ENCODE results near the gene MRPL54.

Gene MRPL54

GRCh38 chr19:3780786-3781304 is 18.4 kb downstream of the MRPL54 start:
- TF ChIP-seq CTCF (IDR thresholded peaks at IDR 0.05; ENCODE audit: insufficient read depth, low read depth, low read length, missing control alignments): no peak
- no peak overlapping the region for H3K4me3 ChIP-seq (ENCODE audit: low read depth, low read length)
- DNase-seq (ENCODE audit: low read depth): peak; percentile 17

GRCh38 chr19:3781603-3782002 is 19.1 kb downstream of the MRPL54 start:
- TF ChIP-seq CTCF (IDR thresholded peaks at IDR 0.05; ENCODE audit: insufficient read depth, low read depth, low read length, missing control alignments): no peak
- no peak for DNase-seq (ENCODE audit: low read depth)
- H3K4me3 ChIP-seq (ENCODE audit: low read depth, low read length): no peak overlapping the region

- DNase-seq (ENCODE audit: low read depth): no peak
- H3K4me3 ChIP-seq (ENCODE audit: low read depth, low read length): no peak overlapping the region
- TF ChIP-seq CTCF (IDR thresholded peaks at IDR 0.05; ENCODE audit: insufficient read depth, low read depth, low read length, missing control alignments): no peak
Observed at GRCh38 chr19:3782330-3782729, 19.8 kb downstream of the MRPL54 start.

- no peak for TF ChIP-seq CTCF (IDR thresholded peaks at IDR 0.05; ENCODE audit: insufficient read depth, low read depth, low read length, missing control alignments)
- DNase-seq (ENCODE audit: low read depth): no peak
- no peak overlapping the region for H3K4me3 ChIP-seq (ENCODE audit: low read depth, low read length)
Observed at GRCh38 chr19:3782903-3783302, 20.4 kb downstream of the MRPL54 start.

- no peak for DNase-seq (ENCODE audit: low read depth)
- TF ChIP-seq CTCF (IDR thresholded peaks at IDR 0.05; ENCODE audit: insufficient read depth, low read depth, low read length, missing control alignments): peak; percentile 28
- no peak overlapping the region for H3K4me3 ChIP-seq (ENCODE audit: low read depth, low read length)
Observed at GRCh38 chr19:3783660-3784584, 21.4 kb downstream of the MRPL54 start.

- no peak overlapping the region for H3K4me3 ChIP-seq (ENCODE audit: low read depth, low read length)
- DNase-seq (ENCODE audit: low read depth): no peak
- TF ChIP-seq CTCF (IDR thresholded peaks at IDR 0.05; ENCODE audit: insufficient read depth, low read depth, low read length, missing control alignments): no peak
Observed at GRCh38 chr19:3784607-3785450, 22.3 kb downstream of the MRPL54 start.

Data from GM12865 (cell line).